Spleen (tissue), 11 donors: ENCODE data around the gene CEACAM20. TPM values are rescaled to one million over a fixed set of nuclear protein-coding genes. Genes with fewer than 3 reads are reported as not detected.
A peak's percentile ranks its signal among the peaks of the same experiment; 100 is the strongest.

ENCODE experiments used
- DNase-seq: peaks from one replicate; pipeline ENCODE4 v3.0.0-alpha.2; 2020
- H3K27ac ChIP-seq, 8 donors: fragments of 200-600 bp; sonication (generic) in 7 of 8; 1 replicate in 4 of 8; 2 replicates in 4 of 8; pipeline versions ENCODE4 v1.5.0 to v1.8.0; 2016 to 2021; ENCODE audit warnings: inconsistent platforms in 4 of 8, mild to moderate bottlenecking in 4 of 8, moderate library complexity in 1 of 8
- H3K27me3 ChIP-seq, 7 donors: fragments of 200-600 bp; sonication (generic) in 6 of 7; replicated peaks in 1 of 7; 1 replicate in 4 of 7; 2 replicates in 3 of 7; pipeline versions ENCODE4 v1.5.0 to v1.8.0; 2016 to 2021; ENCODE audit warnings: inconsistent platforms in 3 of 7, mild to moderate bottlenecking in 1 of 7
- H3K36me3 ChIP-seq, 6 donors: fragments of 200-600 bp; sonication (generic) in 5 of 6; 1 replicate in 4 of 6; 2 replicates in 2 of 6; pipeline versions ENCODE4 v1.5.0 to v1.8.0; 2016 to 2021; ENCODE audit warnings: inconsistent platforms in 2 of 6
- H3K4me1 ChIP-seq, 6 donors: fragments of 200-600 bp; sonication (generic) in 5 of 6; 1 replicate in 3 of 6; 2 replicates in 3 of 6; pipeline versions ENCODE4 v1.5.0 to v1.8.0; 2016 to 2021; ENCODE audit warnings: inconsistent platforms in 3 of 6
- H3K4me3 ChIP-seq, 8 donors: fragments of 200-600 bp; sonication (generic) in 7 of 8; 1 replicate in 4 of 8; 2 replicates in 4 of 8; pipeline versions ENCODE4 v1.5.0 to v1.8.0; 2016 to 2021; ENCODE audit warnings: inconsistent platforms in 4 of 8, mild to moderate bottlenecking in 4 of 8, moderate library complexity in 2 of 8
- H3K9me3 ChIP-seq, 8 donors: fragments of 200-600 bp; sonication (generic) in 7 of 8; 1 replicate in 4 of 8; 2 replicates in 4 of 8; pipeline versions ENCODE4 v1.5.0 to v1.8.0; 2016 to 2021; ENCODE audit warnings: inconsistent platforms in 4 of 8
- CTCF ChIP-seq, 11 experiments: fragments of 200-600 bp in 7 of 11; fragments of 450-650 bp in 4 of 11; sonication (generic) in 4 of 11; IDR thresholded peaks in 8 of 11; conservative IDR thresholded peaks in 3 of 11; 1 replicate in 7 of 11; 2 replicates in 4 of 11; pipeline versions ENCODE4 v1.4.0 to v1.8.0; 2016 to 2021; ENCODE audit warnings: antibody characterized with exemption in 11 of 11, inconsistent platforms in 4 of 11, mild to moderate bottlenecking in 1 of 11
- POLR2A ChIP-seq, 3 donors: fragments of 450-650 bp; IDR thresholded peaks; one replicate each; pipeline ENCODE4 v1.5.1; 2017; ENCODE audit warnings: antibody characterized with exemption in 3 of 3, mild to moderate bottlenecking in 1 of 3
- POLR2AphosphoS5 ChIP-seq, 3 donors: sonication (generic); formaldehyde crosslinking; IDR thresholded peaks; one replicate each; pipeline ENCODE4 v1.5.1; 2017; ENCODE audit warnings: antibody characterized with exemption in 3 of 3
- WGBS, 5 donors: extraction: QIAGEN DNeasy Blood & Tissue Kit in 3 of 5; methylation state at CpG; one replicate each; pipeline versions ENCODE4 v1.1.5 to v1.1.7; 2013 to 2018; 5-methylcytosine and 5-hydroxymethylcytosine counted together
- intact Hi-C: fragments of 100-400 bp; cut with DNase I; formaldehyde crosslinking; loops from one replicate; pipeline ENCODE4 v1.15.0; 2023; ENCODE audit warnings: low total_unique reads
- polyA plus RNA-seq, 3 donors: library from polyadenylated mRNA; stranded (reverse); fragments of 200-250 nt; gene quantifications; one replicate each; pipeline ENCODE4 v1.2.1, GENCODE V29; 2013
- total RNA-seq, 7 donors: library from RNA; depleted of rRNA in 3 of 7; stranded (reverse); fragments of >200 nt in 3 of 7; fragmentation: NEBNext Ultra II Directional in 4 of 7; extraction: Animal tissue kit (Norgen Biotek cat#: 25700) in 4 of 7; gene quantifications; one replicate each; pipeline versions ENCODE4 v1.1.0 to v1.2.1, GENCODE V29; 2016 to 2021
- donor health status: healthy with polysubstance abuse.
- donor health status: DM: no; HTN: no; CAD: no; lungs with moderate emphysema.
- donor health status: DM: no; HTN: no; CAD: no.
- donor health status: Bipolar disorder and iron deficiency.
- donor health status: healthy.
- donor health status: DM: no; HTN: no; CAD: no.
- donor health status: DM: yes; HTN: yes; CAD: no.

The CEACAM20 gene
- total and polyA plus RNA-seq, 10 donors = not detected

- Histone ChIP-seq H3K27me3 (peaks cover 0 to 35% (median 0%) of the 10 kb centered on the region in 7 donors), H3K4me1 (no peaks in the 10 kb centered on the region), H3K4me3 (no peak overlapping the region), H3K9me3 (peaks cover 0 to 62% (median 16%) of the 10 kb centered on the region in 8 donors), H3K27ac (no peak overlapping the region), H3K36me3 (no peaks in the 10 kb centered on the region)
- no peak for DNase-seq
- intact Hi-C loops = no loop called here
- peak in 3 of 11 experiments; percentile 10 to 39 (median 26) for TF ChIP-seq CTCF (IDR thresholded peaks at IDR 0.05 in 8 of 11, conservative IDR thresholded peaks at IDR 0.05 in 3 of 11)
- no peak for TF ChIP-seq POLR2A (IDR thresholded peaks at IDR 0.05)
- WGBS, 5 donors = 31 to 36% (median 33%) methylated on average over 12 of the region's 12 CpGs
Measured at GRCh38 chr19:44512326-44513298, 16.9 kb downstream of the CEACAM20 start.

GRCh38 chr19:44509478-44509877 lies 20.0 kb downstream of the CEACAM20 start:
- Histone ChIP-seq H3K36me3 (no peaks in the 10 kb centered on the region), H3K27me3 (peaks cover 0 to 55% (median 0%) of the 10 kb centered on the region in 7 donors), H3K4me1 (no peaks in the 10 kb centered on the region), H3K4me3 (no peak overlapping the region), H3K27ac (no peak overlapping the region), H3K9me3 (peaks cover 0 to 74% (median 11%) of the 10 kb centered on the region in 8 donors)
- no peak for DNase-seq
- TF ChIP-seq POLR2A (IDR thresholded peaks at IDR 0.05) (no peak), CTCF (IDR thresholded peaks at IDR 0.05 in 8 of 11, conservative IDR thresholded peaks at IDR 0.05 in 3 of 11) (no peak), POLR2AphosphoS5 (IDR thresholded peaks at IDR 0.05) (no peak)
- intact Hi-C loops = no loop called here

- Histone ChIP-seq H3K4me1 (peaks cover 8 to 33% (median 20%) of the 10 kb centered on the region in 6 donors), H3K9me3 (peaks cover 13 to 82% (median 64%) of the 10 kb centered on the region in 8 donors), H3K36me3 (peaks cover 9 to 39% (median 28%) of the 10 kb centered on the region in 6 donors), H3K27ac (peak within 1 kb of the TSS; percentile 76 to 94 (median 92)), H3K4me3 (peak within 1 kb of the TSS; percentile 60 to 85 (median 79)), H3K27me3 (peaks cover 0 to 4% (median 0%) of the 10 kb centered on the region in 7 donors)
- peak; percentile 98 for DNase-seq
- intact Hi-C loops = no loop called here
- peak; percentile 95 to 96 (median 96) for TF ChIP-seq POLR2AphosphoS5 (IDR thresholded peaks at IDR 0.05)
- peak; percentile 10 to 74 (median 63) for TF ChIP-seq CTCF (IDR thresholded peaks at IDR 0.05 in 8 of 11, conservative IDR thresholded peaks at IDR 0.05 in 3 of 11)
- peak in 1 of 3 donors; percentile 47 for TF ChIP-seq POLR2A (IDR thresholded peaks at IDR 0.05)
- 0 to 1% (median 0%) methylated on average over 42 to 78 of the region's 78 CpGs for WGBS, 5 donors
Measured at GRCh38 chr19:44499962-44500949, 29.2 kb downstream of the CEACAM20 start, which contains the start of gene ZNF180. TSS of gene ZNF180 (minus strand) at chr19:44500522. CDS start at chr19:44497334, 3,188 bp downstream.
